ENCODE results near the gene LGR6. TPM values are rescaled to one million over a fixed set of nuclear protein-coding genes. Genes with fewer than 3 reads are reported as not detected.
A peak's percentile ranks its signal among the peaks of the same experiment; 100 is the strongest.

The LGR6 gene
- total RNA-seq, 2 donors from 2014 or later = 6.0 to 6.1 TPM

- intact Hi-C loops (cut with DNase I) = no loop called here
- ATAC-seq = peak in 1 of 2 donors; percentile 18
- no peak for DNase-seq
Observed at GRCh38 chr1:202213361-202214088, 19.9 kb downstream of the LGR6 start.

GRCh38 chr1:202214089-202214843 lies 20.7 kb downstream of the LGR6 start:
- intact Hi-C loops (cut with DNase I) = no loop called here
- DNase-seq = no peak
- ATAC-seq = peak; percentile 53 to 70

GRCh38 chr1:202215472-202216130 lies 22.0 kb downstream of the LGR6 start:
- intact Hi-C loops (cut with DNase I) = no loop called here
- no peak for DNase-seq
- no peak for ATAC-seq

GRCh38 chr1:202216691-202217090 lies 23.1 kb downstream of the LGR6 start:
- ATAC-seq (no peak), DNase-seq (no peak)
- intact Hi-C loops (cut with DNase I) = no loop called here

GRCh38 chr1:202217516-202217915 lies 23.9 kb downstream of the LGR6 start:
- DNase-seq (no peak), ATAC-seq (no peak)
- intact Hi-C loops (cut with DNase I) = no loop called here

GRCh38 chr1:202217951-202218350 lies 24.4 kb downstream of the LGR6 start:
- intact Hi-C loops (cut with DNase I) = no loop called here
- ATAC-seq (no peak), DNase-seq (no peak)

GRCh38 chr1:202220733-202221132 lies 27.1 kb downstream of the LGR6 start:
- intact Hi-C loops (cut with DNase I) = no loop called here
- DNase-seq (no peak), ATAC-seq (no peak)

GRCh38 chr1:202221911-202222909 lies 28.6 kb downstream of the LGR6 start:
- ATAC-seq = peak in 1 of 2 donors; percentile 10
- intact Hi-C loops (cut with DNase I) = no loop called here
- DNase-seq = no peak

GRCh38 chr1:202223121-202223860 lies 29.7 kb downstream of the LGR6 start:
- no peak for DNase-seq
- intact Hi-C loops (cut with DNase I) = no loop called here
- peak in 1 of 2 donors; percentile 19 for ATAC-seq

GRCh38 chr1:202224453-202224852 lies 30.9 kb downstream of the LGR6 start:
- DNase-seq (no peak), ATAC-seq (no peak)
- intact Hi-C loops (cut with DNase I) = no loop called here

- DNase-seq (no peak), ATAC-seq (no peak)
- intact Hi-C loops (cut with DNase I) = no loop called here
Observed at GRCh38 chr1:202225131-202225530, 31.5 kb downstream of the LGR6 start.

GRCh38 chr1:202227053-202227672 lies 33.6 kb downstream of the LGR6 start:
- ATAC-seq = no peak
- intact Hi-C loops (cut with DNase I) = no loop called here
- no peak for DNase-seq

- DNase-seq (no peak), ATAC-seq (no peak)
- intact Hi-C loops (cut with DNase I) = no loop called here
Observed at GRCh38 chr1:202227997-202228401, 34.4 kb downstream of the LGR6 start.

- intact Hi-C loops (cut with DNase I) = no loop called here
- DNase-seq (no peak), ATAC-seq (no peak)
Observed at GRCh38 chr1:202228484-202229122, 35.0 kb downstream of the LGR6 start.

GRCh38 chr1:202229376-202229775 lies 35.8 kb downstream of the LGR6 start:
- DNase-seq (no peak), ATAC-seq (no peak)
- intact Hi-C loops (cut with DNase I) = no loop called here

- intact Hi-C loops (cut with DNase I) = no loop called here
- DNase-seq = no peak
- peak; percentile 71 to 72 for ATAC-seq
Observed at GRCh38 chr1:202230061-202230938, 36.7 kb downstream of the LGR6 start.

Data from left cardiac atrium (tissue), 4 donors.